Astrocyte (in vitro differentiated cells and primary cell): ENCODE measurements around the gene CDK17.

Source experiments
- CTCF ChIP-seq: IDR thresholded peaks from 2 replicates; pipeline ENCODE4 v1.5.1; 2011; ENCODE audit warnings: low read depth, mild to moderate bottlenecking, inconsistent platforms, low read length, moderate library complexity; ENCODE audit not compliant: insufficient read depth
- EZH2 ChIP-seq: IDR thresholded peaks from 2 replicates; pipeline ENCODE4 v1.6.1; 2012; ENCODE audit warnings: mild to moderate bottlenecking, low read length, inconsistent platforms; ENCODE audit not compliant: insufficient read depth

- TF ChIP-seq CTCF (no peak), EZH2 (no peak)
Measured at GRCh38 chr12:96308881-96309280, 91.4 kb downstream of the CDK17 start.
